ENCODE data around the gene PTPN1.
A peak's percentile ranks its signal among the peaks of the same experiment; 100 is the strongest.
"Not testable (repeated sequence)": the region's sequence is repeated elsewhere in the genome, so short reads cannot be mapped to it uniquely, and the experiment has no call there.

PTPN1 gene

GRCh38 chr20:50561379-50562078, 51.3 kb downstream of the PTPN1 start:
- DNase-seq, result peak; percentile 95

- DNase-seq, result no peak
Observed at GRCh38 chr20:50562262-50562701, 52.1 kb downstream of the PTPN1 start.

- DNase-seq, result no peak
Observed at GRCh38 chr20:50563133-50563944, 53.2 kb downstream of the PTPN1 start.

GRCh38 chr20:50565383-50565782, 55.2 kb downstream of the PTPN1 start:
- no peak for DNase-seq

- DNase-seq, result no peak
Observed at GRCh38 chr20:50565871-50566270, 55.7 kb downstream of the PTPN1 start.

GRCh38 chr20:50567860-50568548, 57.8 kb downstream of the PTPN1 start:
- DNase-seq, result no peak

- DNase-seq, result no peak
Observed at GRCh38 chr20:50568549-50568942, 58.4 kb downstream of the PTPN1 start.

- DNase-seq, result not testable (repeated sequence)
Observed at GRCh38 chr20:50569487-50569863, 59.3 kb downstream of the PTPN1 start.

GRCh38 chr20:50569864-50570836, 60.0 kb downstream of the PTPN1 start:
- DNase-seq, result no peak

GRCh38 chr20:50571466-50571865, 61.3 kb downstream of the PTPN1 start:
- no peak for DNase-seq

GRCh38 chr20:50572938-50573777, 63.0 kb downstream of the PTPN1 start:
- DNase-seq, result peak; percentile 41

GRCh38 chr20:50574108-50574507, 63.9 kb downstream of the PTPN1 start:
- DNase-seq, result no peak

- DNase-seq, result no peak
Observed at GRCh38 chr20:50574586-50574985, 64.4 kb downstream of the PTPN1 start.

- no peak for DNase-seq
Observed at GRCh38 chr20:50575865-50576720, 65.9 kb downstream of the PTPN1 start.

- no peak for DNase-seq
Observed at GRCh38 chr20:50577175-50578018, 67.2 kb downstream of the PTPN1 start.

GRCh38 chr20:50578061-50578777, 68.0 kb downstream of the PTPN1 start:
- DNase-seq, result no peak

- no peak for DNase-seq
Observed at GRCh38 chr20:50578778-50579165, 68.6 kb downstream of the PTPN1 start.

GRCh38 chr20:50579511-50579910, 69.3 kb downstream of the PTPN1 start:
- DNase-seq, result no peak

All from NCI-H226 (cell line).